HG03565 (cell line): ENCODE data around the gene CDH13.

ENCODE experiments used
- ATAC-seq: cut with Tn5 transposase; IDR thresholded peaks from one replicate; pipeline ENCODE4 v1.9.1; 2021; ENCODE audit warnings: mild to moderate bottlenecking, moderate library complexity; ENCODE audit not compliant: unreplicated experiment

CDH13 gene

DNA sequence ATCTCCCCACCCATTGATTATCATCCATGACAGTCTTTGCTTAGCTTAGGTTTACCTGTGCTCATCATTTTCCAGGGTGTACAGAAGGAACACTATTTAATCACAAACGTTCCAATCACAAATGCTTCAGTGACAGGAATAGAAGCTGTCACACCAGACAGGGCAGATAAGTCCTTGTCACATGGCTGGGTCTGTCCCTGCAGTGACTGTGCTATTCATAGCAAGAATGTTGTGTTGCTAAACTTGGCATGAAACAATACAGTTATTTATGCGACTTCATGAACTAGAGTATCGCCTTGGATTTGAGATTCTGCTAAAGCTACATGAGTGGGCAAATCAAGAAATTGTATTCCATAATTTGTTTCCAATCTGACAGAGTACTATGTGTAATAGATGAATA lies 108.4 kb downstream of the CDH13 start:
- ATAC-seq, result no peak

DNA sequence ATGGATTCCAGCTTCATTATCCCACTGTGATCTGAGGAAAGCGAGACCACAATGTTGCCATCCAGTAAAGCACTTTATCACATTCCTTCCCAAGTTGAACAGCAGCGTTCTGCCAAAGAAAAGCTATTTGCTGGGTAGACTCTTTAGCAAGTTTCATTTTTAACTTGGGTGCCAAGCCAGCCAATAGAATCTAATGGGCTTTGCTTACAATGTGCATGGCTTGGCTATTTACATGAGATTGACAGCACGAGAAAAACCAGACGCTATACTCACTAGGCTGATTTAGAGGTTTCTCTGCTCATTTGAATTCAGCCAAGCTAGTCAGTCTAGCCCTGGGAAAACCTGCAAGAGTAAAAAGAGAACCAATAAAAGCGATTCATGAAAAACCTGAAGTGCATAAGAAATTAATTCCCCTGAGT lies 108.9 kb downstream of the CDH13 start:
- peak; percentile 55 for ATAC-seq

DNA sequence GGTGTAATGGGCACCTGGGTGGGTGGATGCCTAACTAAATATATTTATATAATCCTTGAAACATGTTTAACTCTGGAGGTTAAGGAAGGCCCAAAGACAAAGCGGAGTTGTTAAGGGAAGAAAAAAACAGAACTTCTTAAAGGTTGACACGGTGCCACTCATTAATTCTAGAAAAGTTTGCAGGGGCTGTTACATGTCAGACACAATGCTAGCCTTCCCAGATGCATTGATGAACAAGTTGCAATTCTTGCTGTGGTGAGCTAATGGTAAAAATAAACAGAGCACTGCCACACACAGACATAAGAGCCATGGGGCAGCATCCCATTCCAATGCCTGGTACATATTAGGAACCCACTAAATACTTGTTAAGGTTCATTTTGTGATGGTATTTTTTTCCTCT lies 109.5 kb downstream of the CDH13 start:
- ATAC-seq, result no peak

DNA sequence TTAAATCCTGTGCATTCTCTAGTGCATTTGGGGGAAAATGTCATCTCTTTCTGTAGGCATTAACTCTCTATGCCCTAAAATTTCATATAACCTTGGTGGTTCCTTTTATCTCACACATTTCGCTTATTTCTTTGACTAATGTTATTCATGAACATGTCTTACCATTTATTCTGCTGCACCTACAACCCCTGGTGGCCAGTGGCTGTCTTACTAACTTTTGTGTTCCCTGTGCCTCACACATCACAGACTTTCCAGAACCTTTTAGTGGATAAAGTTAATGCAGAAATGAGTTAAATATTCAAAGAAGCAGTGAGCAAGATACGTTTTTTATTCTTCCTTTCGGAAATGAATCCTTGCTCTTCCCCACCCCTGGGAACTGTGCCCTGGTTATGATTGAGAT lies 111.9 kb downstream of the CDH13 start:
- ATAC-seq, result no peak

DNA sequence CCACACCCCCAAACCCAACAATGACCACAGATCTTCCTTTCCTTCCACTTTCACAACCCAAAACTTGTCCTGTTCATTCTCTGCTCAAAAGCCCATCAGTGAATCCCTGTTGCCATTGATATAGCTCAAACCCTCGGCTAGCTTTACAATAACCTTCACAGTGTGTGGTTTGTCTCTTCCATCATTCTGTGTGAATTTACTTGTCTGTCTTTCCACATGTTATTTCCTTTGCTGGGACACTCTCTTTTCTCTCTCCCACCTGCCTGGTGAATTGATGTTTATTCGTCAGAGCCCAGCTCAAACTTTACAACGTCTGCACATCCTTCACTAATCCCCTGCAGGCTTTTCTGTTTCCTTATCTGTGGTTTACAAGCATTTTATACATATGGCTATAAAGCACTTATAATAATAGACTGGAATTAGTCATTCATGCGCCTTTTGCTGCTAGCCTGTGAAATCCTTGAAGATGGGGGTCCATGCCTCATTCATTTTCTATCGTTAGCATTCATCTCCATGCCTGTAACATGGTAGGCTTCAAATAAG lies 114.4 kb downstream of the CDH13 start:
- no peak for ATAC-seq

DNA sequence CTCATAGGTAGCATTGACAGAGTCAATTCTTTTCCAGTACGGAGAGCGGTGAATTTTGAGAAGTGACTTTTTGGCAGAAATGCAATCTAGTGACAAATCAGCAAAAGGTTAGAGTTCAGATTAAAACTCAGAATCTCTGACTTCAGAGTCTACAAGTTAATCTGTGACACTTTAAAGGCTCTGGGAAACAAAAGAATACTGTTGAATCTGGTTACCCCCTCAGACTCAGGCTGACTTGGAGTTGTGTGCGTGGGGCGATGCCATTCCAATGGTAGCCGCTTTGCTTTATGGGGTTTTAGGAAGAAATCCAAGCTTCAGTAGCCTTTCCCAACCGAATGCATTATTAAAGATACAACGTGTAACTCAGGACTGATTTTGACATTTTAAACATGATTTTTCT lies 118.2 kb downstream of the CDH13 start:
- no peak for ATAC-seq

DNA sequence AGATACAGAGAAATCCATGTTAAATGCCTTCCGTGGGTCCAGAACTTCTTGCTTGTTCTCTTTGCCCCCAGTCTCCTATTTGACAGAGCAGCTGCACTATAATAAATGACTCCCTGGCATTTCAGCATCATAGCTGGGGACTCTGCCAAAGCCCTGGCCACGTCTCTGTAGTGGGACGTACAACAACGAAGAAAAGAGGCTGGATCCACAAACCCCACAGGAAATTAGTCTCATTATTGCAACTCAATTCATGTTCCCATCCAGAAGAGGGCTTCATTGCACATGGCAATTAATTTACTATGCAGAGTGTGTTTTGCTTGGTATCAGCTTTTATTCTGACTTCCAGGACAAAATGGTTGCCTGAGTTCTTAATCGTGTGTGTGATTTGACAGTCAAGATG lies 121.3 kb downstream of the CDH13 start:
- ATAC-seq, result no peak

DNA sequence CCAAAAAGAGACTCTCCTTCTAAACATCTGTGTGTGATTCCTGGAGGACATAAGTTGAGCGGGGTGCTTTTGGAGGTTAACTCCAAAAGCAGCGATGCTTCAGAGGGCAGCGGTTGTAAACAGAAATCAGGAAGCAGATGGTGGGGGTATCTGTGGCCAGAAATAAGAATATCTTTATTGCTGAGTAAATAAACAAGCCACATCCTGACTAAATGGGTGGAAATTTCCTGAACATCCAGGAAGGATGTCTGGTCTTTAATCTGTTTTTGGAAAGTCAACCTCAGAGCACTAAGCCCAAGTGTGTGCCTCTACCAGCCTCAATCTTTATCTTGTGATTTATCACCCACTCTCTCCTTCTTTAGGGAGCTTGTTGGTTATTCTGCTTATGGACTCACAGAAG lies 123.3 kb downstream of the CDH13 start:
- no peak for ATAC-seq

DNA sequence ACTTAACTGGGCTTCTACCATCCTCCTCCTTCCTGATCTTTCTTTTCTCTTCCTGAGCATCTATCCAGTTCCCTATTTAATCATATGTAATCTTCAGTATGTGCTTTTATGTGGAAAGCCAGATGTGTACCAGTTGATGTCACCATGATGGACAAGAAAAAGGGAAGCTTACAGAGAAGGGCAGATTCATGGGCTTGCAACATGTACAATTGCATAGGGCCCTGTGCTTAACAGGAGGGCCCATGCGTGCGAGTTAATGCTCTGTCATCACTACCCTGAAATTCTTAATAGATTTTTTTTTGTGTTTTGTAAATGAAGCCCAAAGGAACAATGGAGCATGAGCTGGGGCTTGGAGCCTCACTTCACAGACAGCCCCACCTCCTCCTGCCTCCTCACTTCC lies 124.3 kb downstream of the CDH13 start:
- ATAC-seq, result no peak

DNA sequence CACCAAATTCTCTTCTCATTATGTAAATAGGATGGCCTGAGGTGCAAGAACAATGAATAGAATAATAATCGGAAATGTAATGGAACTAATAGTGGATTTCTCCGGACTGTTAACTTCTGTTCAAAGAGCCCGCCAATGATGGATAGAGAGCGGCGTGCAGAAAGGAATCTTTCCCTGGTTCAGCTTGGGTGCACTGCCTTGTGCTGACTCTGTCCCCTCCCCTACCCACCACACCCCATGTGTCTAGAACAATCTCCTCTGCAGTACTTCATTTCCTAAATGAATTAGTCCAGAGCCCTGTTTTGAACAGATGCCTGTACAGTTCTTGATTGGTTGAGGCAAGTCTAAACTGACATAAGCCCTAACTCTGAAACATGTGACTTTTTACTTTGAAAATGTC lies 125.4 kb downstream of the CDH13 start:
- no peak for ATAC-seq

DNA sequence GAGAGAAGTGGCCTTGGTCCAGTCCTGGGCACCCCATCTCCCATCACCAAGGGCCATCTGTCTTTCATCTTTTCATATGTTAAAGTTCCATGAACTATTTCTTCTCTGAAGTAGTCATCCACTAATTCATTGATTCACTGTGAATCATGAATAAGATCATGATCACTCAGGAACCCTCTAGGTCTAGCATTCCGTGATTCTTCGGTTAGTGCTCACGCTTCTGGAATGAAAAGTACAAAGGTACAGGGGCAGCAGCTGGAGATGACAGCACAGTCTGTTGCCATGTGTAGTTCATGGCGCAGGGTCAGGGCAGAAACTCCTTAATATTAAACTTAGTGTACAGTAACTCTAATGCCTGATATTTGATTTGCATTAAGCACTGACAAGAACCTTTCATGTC lies 127.1 kb downstream of the CDH13 start:
- no peak for ATAC-seq

DNA sequence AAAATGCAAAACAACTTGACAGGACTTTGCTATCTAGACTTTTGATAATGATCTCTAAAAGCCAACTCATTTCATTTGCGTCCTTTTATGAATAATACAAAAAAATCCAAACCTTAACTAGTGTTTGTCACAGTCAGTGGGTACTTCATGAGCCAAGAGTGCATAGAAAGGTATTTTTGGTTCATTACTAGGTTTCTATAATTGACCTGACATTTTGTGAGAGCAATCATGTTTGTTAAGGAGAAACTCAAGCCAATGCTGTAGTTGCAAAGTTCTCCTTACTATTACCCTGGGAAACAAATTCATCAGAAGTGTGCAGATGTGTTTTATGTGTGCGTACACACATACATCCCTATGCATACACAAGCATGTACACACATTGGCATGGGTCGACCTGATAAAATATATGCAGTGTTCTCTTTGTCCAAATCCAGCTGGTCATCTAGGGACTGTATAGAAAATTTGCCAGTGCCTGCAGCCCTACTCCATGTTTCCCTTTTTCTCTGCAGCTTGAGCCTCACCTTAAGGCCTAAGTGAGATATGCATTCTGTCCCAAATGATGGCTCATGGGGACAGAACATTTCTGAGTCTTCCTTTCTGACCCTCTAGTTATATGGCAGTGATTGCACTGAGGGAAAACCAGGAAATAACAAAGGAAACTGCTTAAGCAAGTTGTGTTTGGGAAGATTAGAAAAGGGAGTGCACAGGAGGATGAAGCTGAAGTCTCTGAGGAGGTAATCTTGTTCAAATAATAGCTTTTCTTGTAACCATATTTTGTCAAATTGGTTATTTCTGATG lies 128.1 kb downstream of the CDH13 start:
- no peak for ATAC-seq

DNA sequence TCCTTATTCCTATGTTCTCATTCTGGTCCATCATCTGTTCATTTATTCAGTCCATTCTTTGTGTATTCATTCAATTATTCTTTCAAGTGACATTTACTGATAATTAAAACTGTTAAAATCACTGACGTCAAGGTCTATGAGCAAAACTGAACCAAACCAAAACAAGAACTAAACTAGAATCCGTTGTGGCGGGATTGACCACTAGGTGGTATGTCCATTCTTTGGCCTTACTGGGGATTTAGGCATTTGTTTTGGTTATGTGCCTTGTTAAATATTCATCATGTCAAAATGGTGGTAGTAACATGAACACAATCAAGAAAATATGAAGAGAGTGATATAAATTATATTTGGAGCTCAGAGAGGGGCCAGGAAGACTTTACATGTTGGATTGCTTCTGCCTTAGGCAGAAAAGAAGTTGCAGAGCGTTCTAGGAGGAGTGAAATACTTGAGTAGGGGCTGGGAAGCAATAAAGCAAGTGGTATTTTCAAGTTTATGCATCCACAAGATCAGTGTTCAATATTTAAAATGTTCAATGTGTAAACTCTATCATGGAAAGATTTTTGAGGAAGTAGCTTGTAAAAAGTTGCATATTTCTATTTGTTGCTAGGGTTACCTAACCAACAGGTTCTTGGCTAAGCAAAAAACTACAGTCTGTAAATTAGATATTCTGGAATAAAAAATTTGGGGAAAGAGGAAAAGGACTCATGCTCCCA lies 129.0 kb downstream of the CDH13 start:
- ATAC-seq, result no peak

DNA sequence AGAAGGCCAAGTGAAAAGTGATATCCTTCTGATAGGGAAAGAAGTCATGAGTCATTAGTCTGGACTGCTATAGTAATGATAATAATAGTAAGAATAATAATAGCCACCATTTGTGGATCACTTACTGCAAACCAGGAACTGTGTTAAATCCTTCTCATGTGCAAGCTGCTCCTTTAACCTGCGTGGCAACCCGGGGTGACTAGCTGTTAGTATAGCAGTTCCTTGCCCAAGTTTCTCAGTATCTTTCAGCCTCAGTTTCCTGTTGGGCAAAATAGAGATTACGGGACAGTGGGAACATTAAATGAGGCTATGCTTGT lies 129.5 kb downstream of the CDH13 start:
- no peak for ATAC-seq

DNA sequence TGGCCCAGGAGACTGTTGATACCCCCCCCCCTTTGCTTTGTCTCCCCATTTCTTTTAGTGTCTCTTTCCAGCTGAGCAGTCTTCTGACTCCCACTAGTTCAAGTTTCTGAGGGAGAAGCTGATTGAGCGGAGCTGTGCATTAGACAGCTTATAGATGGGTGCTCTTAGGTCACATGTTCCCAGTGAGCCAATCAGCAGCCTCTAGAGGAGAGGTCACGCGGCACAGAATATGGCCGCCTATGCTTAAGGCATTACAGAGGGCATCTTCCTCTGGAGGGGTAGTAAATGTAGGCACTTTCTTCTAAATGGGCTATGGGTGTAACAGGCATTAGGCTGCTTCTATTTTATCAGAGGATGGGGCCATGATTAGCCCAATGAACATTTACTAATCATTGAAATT lies 131.6 kb downstream of the CDH13 start:
- ATAC-seq, result no peak

DNA sequence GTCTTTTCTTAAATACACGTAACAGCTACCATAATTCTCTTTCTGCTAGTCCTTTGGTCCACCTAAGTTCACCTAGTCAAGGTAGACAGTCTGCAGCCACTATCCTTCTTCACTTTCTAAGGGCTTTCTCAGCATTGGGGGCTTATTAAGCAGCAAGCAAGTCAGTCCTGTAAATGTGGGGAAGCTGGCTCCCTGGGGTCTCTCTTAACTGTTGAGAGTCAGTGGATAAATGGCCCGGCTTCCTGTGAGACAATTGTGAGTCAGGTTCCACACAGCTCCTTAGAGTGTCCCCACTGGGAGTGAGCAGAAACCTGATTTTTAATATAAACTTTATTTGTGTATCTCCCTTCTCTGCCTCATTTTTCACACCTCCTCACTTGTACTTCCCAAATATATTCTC lies 132.1 kb downstream of the CDH13 start:
- no peak for ATAC-seq

DNA sequence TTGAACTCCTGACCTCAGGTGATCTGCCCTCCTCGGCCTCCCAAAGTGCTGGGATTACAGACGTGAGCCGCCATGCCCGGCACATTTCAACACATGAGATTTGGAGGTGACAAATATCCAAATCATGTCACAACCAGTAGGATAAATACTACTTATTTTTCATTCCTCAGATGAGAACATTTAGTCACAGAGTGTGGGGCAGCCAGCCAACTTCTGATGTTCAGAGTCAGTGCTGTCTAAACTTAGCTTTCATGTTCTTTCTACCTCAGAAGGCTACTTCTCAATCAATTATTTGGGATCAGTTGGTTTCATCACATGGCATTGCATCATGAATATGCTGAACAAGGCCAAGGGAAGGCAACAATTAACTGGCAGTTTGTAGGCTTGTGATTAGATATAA lies 134.5 kb downstream of the CDH13 start:
- ATAC-seq, result no peak

DNA sequence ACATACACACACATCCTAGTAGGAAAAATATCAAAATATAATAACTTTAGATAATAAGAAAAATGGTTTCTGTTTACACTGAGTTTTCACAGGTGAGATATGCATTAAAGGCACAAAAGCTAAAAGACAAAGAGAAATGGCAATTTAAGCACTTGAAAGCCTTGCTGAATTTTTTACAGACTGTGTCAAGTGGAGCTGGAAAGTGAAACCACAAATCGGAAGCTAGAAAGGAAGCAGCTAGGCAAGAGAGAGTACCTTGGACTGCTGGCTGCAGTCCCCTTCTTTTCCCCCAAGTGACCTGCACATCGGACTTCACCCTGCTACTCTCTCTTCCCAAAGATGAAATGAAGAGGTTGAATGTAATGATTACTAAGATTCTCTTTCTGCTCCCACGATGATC lies 135.1 kb downstream of the CDH13 start:
- ATAC-seq, result no peak

DNA sequence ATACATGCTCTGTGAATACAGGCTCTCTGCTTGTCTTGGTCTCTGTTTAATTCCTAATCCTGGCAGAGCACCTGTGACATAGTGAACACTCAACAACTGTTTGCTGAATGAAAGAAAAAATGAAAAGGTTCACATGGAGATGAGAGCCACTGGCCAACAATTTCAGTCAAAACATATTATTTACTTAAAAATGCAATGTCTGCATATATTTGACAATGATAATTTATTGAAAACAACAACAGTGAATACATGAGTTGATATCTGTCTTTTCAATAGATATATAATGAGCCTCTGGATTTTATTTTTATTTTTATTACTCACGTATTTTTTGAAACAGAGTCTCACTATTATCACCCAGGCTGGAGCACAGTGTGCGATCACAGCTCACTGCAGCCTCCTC lies 136.6 kb downstream of the CDH13 start:
- ATAC-seq, result no peak

DNA sequence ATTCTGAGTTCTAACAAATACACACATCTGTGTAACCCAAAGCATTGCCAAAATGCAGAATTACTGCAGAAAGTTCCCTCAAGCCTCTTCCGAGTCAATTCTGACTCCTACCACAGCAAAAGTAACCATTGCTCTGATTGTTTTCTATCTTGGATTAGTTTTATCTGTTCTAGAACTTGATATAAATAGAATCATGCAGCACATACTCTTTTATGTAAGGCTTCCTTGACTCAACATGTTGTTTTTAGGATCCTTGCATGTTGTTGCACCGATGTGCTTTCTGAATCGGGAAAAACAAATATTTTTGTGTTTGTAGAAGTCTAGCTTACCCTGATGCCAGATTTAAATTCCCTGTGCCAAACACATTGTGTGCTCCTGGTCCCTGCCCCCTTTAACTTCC lies 140.4 kb downstream of the CDH13 start:
- ATAC-seq, result no peak

DNA sequence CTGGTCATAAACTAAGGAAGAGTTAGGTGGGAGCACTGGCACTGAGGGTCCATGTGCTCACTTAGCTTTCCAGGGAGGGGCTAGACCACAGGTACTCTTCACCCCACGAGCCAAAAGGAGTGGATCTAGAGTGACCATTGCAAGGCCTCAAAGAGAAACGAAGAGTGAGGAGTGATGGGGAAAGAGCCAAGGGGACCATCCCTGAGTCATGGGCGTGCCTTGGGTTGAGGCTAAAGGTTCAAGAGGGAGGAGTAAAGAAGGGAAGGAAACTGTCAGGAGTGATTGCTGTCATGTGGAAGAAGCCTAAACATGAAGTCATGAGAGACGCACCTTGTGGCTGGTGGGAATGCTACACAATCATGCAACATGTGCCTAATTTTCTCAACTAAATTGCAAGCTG lies 141.0 kb downstream of the CDH13 start:
- ATAC-seq, result no peak

DNA sequence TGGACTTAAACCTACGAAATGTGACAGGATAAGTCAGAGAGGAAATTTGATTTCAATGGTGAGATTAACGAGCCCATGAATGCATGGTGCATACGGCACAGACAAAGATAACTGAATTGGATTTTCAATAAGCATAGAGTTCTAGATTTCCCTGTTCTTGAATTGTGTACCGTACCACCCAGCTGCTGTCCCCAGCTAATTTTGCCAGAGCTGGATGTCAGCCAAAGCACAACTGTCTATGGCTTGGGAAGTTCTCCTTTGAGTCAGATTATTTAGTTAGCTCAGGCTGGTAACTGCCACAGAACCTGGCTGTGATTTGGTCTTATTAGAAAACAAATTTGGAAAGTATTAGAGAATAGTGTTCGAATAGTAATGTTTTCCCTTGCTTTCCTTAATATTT lies 143.1 kb downstream of the CDH13 start:
- no peak for ATAC-seq

DNA sequence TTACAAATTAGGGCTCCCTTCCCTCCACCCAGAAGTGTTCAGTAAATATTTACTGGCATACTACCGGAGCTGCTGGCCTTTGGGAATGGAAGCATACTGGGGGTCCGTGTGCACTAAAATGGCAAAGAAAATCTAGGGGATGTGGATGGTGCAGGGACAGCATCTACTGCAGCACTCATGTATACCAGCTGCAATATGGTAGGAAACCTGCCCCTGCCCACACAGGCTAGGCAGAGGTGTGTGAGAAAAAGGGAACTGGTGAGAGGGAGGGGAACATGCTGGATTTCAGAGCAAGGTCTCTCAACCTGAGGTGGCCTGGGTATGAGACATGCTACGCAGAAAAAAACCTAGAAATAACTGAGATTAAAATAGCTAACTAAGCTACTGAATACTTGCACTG lies 145.4 kb downstream of the CDH13 start:
- no peak for ATAC-seq
